Brain microvascular endothelial cell (primary cell): ENCODE results near the gene ENDOU.

ENCODE experiments used
- DNase-seq: peaks from one replicate; pipeline ENCODE4 v3.0.0-alpha.2; 2020
- H3K27ac ChIP-seq: fragments of 250-450 bp; sonication (Bioruptor Pico); 2 replicates; pipeline ENCODE4 v1.5.1; 2020; ENCODE audit warnings: mild to moderate bottlenecking, moderate library complexity
- H3K27me3 ChIP-seq: fragments of 250-450 bp; sonication (Bioruptor Pico); replicated peaks from 2 replicates; pipeline ENCODE4 v1.5.1; 2020; ENCODE audit warnings: mild to moderate bottlenecking
- H3K36me3 ChIP-seq: fragments of 250-450 bp; sonication (Bioruptor Pico); replicated peaks from 2 replicates; pipeline ENCODE4 v1.5.1; 2020; ENCODE audit warnings: mild to moderate bottlenecking
- H3K4me3 ChIP-seq: 2 replicates; pipeline ENCODE4 v1.5.1; 2011; ENCODE audit warnings: low read depth, mild to moderate bottlenecking, control low read depth, low read length, moderate library complexity
- in situ Hi-C: cut with HindIII; loops from 2 replicates; pipeline ENCODE4 v1.10.0; 2017; ENCODE audit warnings: low sequenced_read_pairs, low pct_ligation_motif_present
- TF ChIP-seq, protein P1 (sequence below): IDR thresholded peaks from 2 replicates; pipeline ENCODE4 v1.5.1; 2011; ENCODE audit warnings: low read depth, mild to moderate bottlenecking, moderate library complexity, low read length, control low read depth, inconsistent platforms; ENCODE audit errors: missing control alignments

The ENDOU gene

DNA sequence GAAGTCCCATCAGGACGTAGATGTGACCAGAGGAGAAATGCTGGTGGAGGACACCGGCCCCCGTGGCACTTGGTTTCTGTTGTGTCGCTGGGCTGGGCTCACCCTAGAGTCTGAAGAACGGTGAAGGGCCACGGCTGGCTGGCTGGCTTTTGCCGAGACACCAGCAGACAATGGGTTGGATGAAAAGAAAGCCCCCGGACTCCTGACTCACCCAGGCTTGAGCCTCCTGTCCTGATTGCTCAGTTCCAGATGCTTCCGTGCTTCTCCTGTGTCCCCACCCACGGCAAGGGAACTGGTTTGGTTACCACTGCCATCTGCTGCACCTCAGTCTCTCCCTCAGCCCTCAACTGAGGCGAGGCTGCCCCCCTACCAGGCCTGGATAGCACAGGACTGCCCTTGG is 10.4 kb upstream of the ENDOU start:
- Histone ChIP-seq H3K27me3 (no peaks in the 10 kb centered on the region), H3K27ac (no peak overlapping the region), H3K36me3 (no peaks in the 10 kb centered on the region), H3K4me3 (no peak overlapping the region)
- no peak for DNase-seq
- TF ChIP-seq, protein P1, sequence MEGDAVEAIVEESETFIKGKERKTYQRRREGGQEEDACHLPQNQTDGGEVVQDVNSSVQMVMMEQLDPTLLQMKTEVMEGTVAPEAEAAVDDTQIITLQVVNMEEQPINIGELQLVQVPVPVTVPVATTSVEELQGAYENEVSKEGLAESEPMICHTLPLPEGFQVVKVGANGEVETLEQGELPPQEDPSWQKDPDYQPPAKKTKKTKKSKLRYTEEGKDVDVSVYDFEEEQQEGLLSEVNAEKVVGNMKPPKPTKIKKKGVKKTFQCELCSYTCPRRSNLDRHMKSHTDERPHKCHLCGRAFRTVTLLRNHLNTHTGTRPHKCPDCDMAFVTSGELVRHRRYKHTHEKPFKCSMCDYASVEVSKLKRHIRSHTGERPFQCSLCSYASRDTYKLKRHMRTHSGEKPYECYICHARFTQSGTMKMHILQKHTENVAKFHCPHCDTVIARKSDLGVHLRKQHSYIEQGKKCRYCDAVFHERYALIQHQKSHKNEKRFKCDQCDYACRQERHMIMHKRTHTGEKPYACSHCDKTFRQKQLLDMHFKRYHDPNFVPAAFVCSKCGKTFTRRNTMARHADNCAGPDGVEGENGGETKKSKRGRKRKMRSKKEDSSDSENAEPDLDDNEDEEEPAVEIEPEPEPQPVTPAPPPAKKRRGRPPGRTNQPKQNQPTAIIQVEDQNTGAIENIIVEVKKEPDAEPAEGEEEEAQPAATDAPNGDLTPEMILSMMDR: no peak
- in situ Hi-C loops: no loop called here

DNA sequence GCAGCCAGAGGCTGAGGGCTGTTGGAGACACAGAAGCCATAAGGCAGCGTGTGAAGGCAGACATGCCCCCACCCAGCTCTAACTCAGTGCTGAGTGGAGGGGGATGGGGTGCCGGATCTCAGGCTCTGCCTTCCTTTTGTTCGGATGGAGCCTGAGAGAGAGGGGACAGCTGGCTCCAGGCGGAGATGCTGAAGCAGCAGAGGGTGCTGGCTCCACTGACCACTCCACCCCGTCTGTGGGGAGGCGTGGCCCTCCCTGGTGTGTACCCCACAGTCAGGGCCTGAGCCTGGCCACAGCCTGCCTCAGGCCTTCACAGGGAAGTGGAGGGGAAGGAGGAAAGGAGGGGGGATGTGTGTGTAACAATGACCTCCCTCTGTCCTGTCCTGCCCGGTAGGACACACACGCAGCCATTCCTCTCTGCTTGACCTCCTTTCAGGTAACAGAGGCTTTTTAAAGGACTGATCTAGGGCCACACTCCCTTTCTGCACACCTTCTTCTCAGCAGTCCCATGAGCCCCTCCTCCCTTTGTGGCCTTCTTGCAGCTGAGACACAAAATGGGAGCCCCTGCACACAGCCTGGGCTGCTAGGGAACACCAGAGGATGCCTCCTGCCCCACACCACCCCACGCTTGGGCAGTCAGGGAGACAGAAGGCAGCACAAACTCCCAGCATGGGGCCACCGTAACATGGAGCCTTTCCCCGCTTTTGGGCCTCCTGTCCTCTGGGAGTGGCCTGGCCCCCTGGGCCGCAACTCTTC is 9.6 kb upstream of the ENDOU start:
- Histone ChIP-seq H3K27ac (no peak overlapping the region), H3K4me3 (no peak overlapping the region), H3K36me3 (no peaks in the 10 kb centered on the region), H3K27me3 (no peaks in the 10 kb centered on the region)
- in situ Hi-C loops: no loop called here
- TF ChIP-seq, protein P1: no peak
- DNase-seq: no peak

DNA sequence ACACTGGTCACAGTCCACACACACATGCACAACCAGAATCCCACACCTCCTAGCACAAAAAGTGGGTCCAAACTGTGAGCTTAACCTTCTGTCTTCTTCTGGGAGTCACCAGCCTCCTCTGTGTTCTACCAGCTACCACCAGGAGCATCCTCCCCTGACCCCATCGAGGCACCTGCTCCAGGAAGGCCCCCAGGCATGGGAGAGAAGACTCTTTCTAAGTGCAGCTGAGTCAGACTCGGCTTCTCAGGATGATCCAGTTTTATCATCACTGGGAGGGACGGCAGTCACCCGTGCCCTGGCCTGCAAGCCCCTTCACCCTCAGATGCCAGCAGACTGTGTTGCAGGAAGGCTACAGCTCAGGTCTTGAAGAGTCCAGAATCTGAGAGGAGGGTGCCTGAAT is 7.9 kb upstream of the ENDOU start:
- Histone ChIP-seq H3K27me3 (no peaks in the 10 kb centered on the region), H3K4me3 (no peak overlapping the region), H3K27ac (no peak overlapping the region), H3K36me3 (no peaks in the 10 kb centered on the region)
- no peak for DNase-seq
- in situ Hi-C loops: no loop called here
- TF ChIP-seq, protein P1: no peak

DNA sequence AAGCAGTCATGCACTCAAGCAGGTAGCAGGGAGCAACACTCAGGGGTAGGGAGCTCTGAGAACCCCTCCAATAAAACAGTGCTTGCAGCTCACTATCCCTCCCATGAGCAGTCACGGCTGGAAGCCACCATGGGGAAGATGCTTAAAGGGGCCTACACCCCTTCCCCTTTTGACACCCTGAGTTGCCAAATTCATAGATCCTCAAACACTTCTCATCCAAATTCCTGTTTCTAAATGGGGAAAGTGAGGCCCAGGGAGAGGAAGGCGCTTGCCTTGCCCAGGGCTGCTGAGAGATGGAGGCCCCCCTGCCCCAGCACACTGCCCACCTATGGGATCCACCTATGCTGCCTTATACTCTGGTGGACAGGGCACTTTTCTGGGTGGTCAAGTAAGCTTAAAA is 7.2 kb upstream of the ENDOU start:
- TF ChIP-seq, protein P1: no peak

DNA sequence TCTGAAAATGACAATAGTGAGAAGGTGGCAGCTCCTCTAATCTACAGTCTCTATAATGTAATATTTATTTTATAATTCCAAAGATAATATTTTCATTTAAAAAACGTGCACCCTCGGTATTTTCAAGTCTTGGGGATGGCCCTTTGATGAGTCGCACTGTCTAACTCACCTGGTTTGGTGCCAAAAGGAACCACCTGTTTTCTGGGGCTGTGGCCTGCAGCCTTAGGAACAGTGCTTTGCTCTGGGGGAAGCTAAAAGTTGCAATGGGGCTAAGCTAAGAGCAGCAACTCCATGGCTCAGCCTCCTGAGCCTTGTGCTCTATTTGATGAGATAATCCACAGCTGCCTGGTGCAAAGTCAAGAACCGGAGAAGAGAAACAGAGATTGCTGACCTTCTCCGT is 6.4 kb upstream of the ENDOU start:
- no peak overlapping the region for H3K27ac ChIP-seq
- DNase-seq: no peak
- TF ChIP-seq, protein P1: no peak
- H3K4me3 ChIP-seq: no peak overlapping the region
- H3K27me3 ChIP-seq: no peaks in the 10 kb centered on the region
- no peaks in the 10 kb centered on the region for H3K36me3 ChIP-seq
- in situ Hi-C loops: no loop called here

More for the DNA sequence above, 7.2 kb upstream of the ENDOU start:
- Histone ChIP-seq H3K27ac (no peak overlapping the region), H3K36me3 (no peaks in the 10 kb centered on the region), H3K27me3 (no peaks in the 10 kb centered on the region), H3K4me3 (no peak overlapping the region)
- DNase-seq: no peak
- in situ Hi-C loops: no loop called here

DNA sequence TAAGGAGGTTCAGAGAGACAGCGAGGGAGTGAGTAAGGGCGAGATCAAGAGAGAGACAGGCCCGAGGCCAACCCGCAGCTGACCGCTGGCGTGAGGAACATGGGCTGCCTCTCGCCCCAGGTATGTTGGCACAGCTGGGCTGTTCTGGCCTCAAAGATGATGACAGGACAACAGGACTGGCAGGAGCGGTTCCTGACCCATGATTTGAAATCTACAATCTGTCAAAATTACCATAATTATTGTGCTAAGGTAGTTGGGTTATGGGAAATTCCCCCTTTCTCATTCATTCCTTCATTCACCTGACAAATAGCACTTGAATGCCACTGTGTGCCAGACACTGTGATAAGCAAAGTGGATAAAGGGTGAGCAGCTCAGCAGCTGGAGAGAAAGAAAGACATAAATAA is 5.1 kb upstream of the ENDOU start:
- H3K27ac ChIP-seq: no peak overlapping the region
- H3K4me3 ChIP-seq: no peak overlapping the region
- DNase-seq: no peak
- H3K36me3 ChIP-seq: no peaks in the 10 kb centered on the region
- in situ Hi-C loops: no loop called here
- H3K27me3 ChIP-seq: no peaks in the 10 kb centered on the region
- TF ChIP-seq, protein P1: no peak
